A673 (cell line): ENCODE data around the gene SIRPA.

ENCODE experiments used
- EZH2 ChIP-seq: fragments of 200-600 bp; sonication (generic); IDR thresholded peaks from 2 replicates; pipeline ENCODE4 v1.6.1; 2017; ENCODE audit warnings: borderline replicate concordance, low read depth, mild to moderate bottlenecking, mixed read lengths, antibody characterized with exemption, low read length; ENCODE audit not compliant: poor library complexity, severe bottlenecking
- TF ChIP-seq, protein P1 (sequence below): fragments of 300-800, 200-600 bp; sonication (generic); conservative IDR thresholded peaks from 2 replicates; pipeline ENCODE4 v1.5.1; 2017; ENCODE audit warnings: low read depth, mild to moderate bottlenecking, antibody characterized with exemption, low read length, moderate library complexity, mixed read lengths

GRCh38 chr20:1907586-1907985 is 12.4 kb downstream of the SIRPA start:
- TF ChIP-seq, protein P1, sequence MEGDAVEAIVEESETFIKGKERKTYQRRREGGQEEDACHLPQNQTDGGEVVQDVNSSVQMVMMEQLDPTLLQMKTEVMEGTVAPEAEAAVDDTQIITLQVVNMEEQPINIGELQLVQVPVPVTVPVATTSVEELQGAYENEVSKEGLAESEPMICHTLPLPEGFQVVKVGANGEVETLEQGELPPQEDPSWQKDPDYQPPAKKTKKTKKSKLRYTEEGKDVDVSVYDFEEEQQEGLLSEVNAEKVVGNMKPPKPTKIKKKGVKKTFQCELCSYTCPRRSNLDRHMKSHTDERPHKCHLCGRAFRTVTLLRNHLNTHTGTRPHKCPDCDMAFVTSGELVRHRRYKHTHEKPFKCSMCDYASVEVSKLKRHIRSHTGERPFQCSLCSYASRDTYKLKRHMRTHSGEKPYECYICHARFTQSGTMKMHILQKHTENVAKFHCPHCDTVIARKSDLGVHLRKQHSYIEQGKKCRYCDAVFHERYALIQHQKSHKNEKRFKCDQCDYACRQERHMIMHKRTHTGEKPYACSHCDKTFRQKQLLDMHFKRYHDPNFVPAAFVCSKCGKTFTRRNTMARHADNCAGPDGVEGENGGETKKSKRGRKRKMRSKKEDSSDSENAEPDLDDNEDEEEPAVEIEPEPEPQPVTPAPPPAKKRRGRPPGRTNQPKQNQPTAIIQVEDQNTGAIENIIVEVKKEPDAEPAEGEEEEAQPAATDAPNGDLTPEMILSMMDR = no peak
- no peak for TF ChIP-seq EZH2
